Measurements from ENCODE around the gene PPM1N.

- TF ChIP-seq GATA3 (IDR thresholded peaks at IDR 0.05; ENCODE audit: low read depth, low read length) = no peak
- TF ChIP-seq GATA2 (IDR thresholded peaks at IDR 0.05; ENCODE audit: low read depth, low read length) = no peak
Measured at GRCh38 chr19:45455707-45456499, 42.3 kb upstream of the PPM1N start.

All from SH-SY5Y (cell line).